Measurements from ENCODE around the gene ARL4C.

DNA sequence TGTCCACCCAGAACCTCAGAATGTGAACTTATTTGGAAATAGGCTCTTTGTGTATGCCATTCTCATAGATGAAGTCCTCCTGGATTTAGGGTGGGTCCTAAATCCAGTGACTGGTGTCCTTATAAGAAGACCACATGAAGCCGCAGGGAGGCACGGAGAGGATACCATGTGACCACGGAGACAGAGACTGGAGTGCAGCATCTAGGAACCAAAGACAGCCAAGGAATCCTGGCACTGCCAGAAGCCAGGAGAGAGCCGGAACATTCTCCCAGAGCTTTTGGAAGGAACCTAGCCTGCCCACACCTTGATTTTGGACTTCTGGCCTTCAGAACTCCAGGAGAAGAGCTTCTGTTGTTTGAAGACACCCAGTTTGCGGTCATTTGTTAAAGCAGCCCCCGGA lies 49.7 kb downstream of the ARL4C start:
- TF ChIP-seq, protein P1, sequence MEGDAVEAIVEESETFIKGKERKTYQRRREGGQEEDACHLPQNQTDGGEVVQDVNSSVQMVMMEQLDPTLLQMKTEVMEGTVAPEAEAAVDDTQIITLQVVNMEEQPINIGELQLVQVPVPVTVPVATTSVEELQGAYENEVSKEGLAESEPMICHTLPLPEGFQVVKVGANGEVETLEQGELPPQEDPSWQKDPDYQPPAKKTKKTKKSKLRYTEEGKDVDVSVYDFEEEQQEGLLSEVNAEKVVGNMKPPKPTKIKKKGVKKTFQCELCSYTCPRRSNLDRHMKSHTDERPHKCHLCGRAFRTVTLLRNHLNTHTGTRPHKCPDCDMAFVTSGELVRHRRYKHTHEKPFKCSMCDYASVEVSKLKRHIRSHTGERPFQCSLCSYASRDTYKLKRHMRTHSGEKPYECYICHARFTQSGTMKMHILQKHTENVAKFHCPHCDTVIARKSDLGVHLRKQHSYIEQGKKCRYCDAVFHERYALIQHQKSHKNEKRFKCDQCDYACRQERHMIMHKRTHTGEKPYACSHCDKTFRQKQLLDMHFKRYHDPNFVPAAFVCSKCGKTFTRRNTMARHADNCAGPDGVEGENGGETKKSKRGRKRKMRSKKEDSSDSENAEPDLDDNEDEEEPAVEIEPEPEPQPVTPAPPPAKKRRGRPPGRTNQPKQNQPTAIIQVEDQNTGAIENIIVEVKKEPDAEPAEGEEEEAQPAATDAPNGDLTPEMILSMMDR (IDR thresholded peaks at IDR 0.05 in 4 of 5, conservative IDR thresholded peaks at IDR 0.05 in 1 of 5): no peak
- no peak for TF ChIP-seq POLR2A (IDR thresholded peaks at IDR 0.05)
